Endothelial cell of umbilical vein (primary cell): ENCODE measurements around the gene EPS8L2.

Experiments used
- CTCF ChIP-seq, 2 donors: IDR thresholded peaks; 1 replicate in 1 of 2; 2 replicates in 1 of 2; pipeline ENCODE4 v1.5.1; 2011; ENCODE audit warnings: low read length in 2 of 2, mild to moderate bottlenecking in 2 of 2, moderate library complexity in 2 of 2, control low read depth in 1 of 2, inconsistent platforms in 1 of 2, low read depth in 1 of 2; ENCODE audit not compliant: insufficient read depth in 1 of 2; ENCODE audit errors: extremely low read depth in 1 of 2
- EZH2 ChIP-seq: IDR thresholded peaks from 2 replicates; pipeline ENCODE4 v1.6.1; 2012; ENCODE audit warnings: borderline replicate concordance, low read depth, mild to moderate bottlenecking, moderate library complexity, low read length, inconsistent platforms; ENCODE audit not compliant: severe bottlenecking
- GATA2 ChIP-seq: IDR thresholded peaks from 2 replicates; pipeline ENCODE4 v1.7.0; 2011; ENCODE audit warnings: low read depth, mild to moderate bottlenecking, moderate library complexity, mixed read lengths, low read length; ENCODE audit not compliant: insufficient read length, insufficient read depth
- JUN ChIP-seq: IDR thresholded peaks from 2 replicates; pipeline ENCODE4 v1.6.1; 2011; ENCODE audit warnings: borderline replicate concordance, low read depth; ENCODE audit not compliant: insufficient read length, insufficient read depth
- MYC ChIP-seq: IDR thresholded peaks from one replicate; pipeline ENCODE4 v1.6.1; 2011; ENCODE audit warnings: mild to moderate bottlenecking, low read depth, low read length
- POLR2A ChIP-seq: IDR thresholded peaks from 2 replicates; pipeline ENCODE4 v1.6.1; 2012; ENCODE audit warnings: low read depth, mild to moderate bottlenecking, control low read depth, low read length

GRCh38 chr11:720642-721246 is 14.7 kb downstream of the EPS8L2 start:
- TF ChIP-seq CTCF (IDR thresholded peaks at IDR 0.05; ENCODE audit: extremely low read depth in 1 of 2, insufficient read depth in 1 of 2, low read depth in 1 of 2, low read length in 2 of 2), result no peak
- TF ChIP-seq POLR2A, result no peak
- TF ChIP-seq EZH2, result peak; percentile 57
- no peak for TF ChIP-seq JUN
- TF ChIP-seq MYC, result no peak
- TF ChIP-seq GATA2, result no peak
